GM18520 (cell line): ENCODE measurements around the gene PROK1.
"Not testable (repeated sequence)": the region's sequence is repeated elsewhere in the genome, so short reads cannot be mapped to it uniquely, and the experiment has no call there.

Experiments
- ATAC-seq: cut with Tn5 transposase; IDR thresholded peaks from one replicate; pipeline ENCODE4 v1.9.1; 2021; ENCODE audit not compliant: unreplicated experiment

PROK1 gene

GRCh38 chr1:110450929-110451328, at the start of gene PROK1:
TSS of gene PROK1 (plus strand) at chr1:110451149. CDS start at chr1:110451217, 68 bp downstream.
- no peak for ATAC-seq

GRCh38 chr1:110403805-110404204, 47.1 kb upstream of the PROK1 start:
- no peak for ATAC-seq

- no peak for ATAC-seq
These were observed 46.5 kb upstream of the PROK1 start for GRCh38 chr1:110404401-110404800.

GRCh38 chr1:110406407-110406806, 44.5 kb upstream of the PROK1 start:
- ATAC-seq: not testable (repeated sequence)

GRCh38 chr1:110407260-110408210, 43.4 kb upstream of the PROK1 start, which contains the start of gene LAMTOR5:
TSS of gene LAMTOR5 (minus strand) at chr1:110407694. CDS start at chr1:110407620, 74 bp downstream.
- peak; percentile 66 for ATAC-seq

- ATAC-seq: no peak
These were observed 42.5 kb upstream of the PROK1 start for GRCh38 chr1:110408488-110408887.

- no peak for ATAC-seq
These were observed 41.6 kb upstream of the PROK1 start for GRCh38 chr1:110409316-110409715.

GRCh38 chr1:110411173-110411735, 39.7 kb upstream of the PROK1 start:
- no peak for ATAC-seq

- ATAC-seq: no peak
These were observed 38.4 kb upstream of the PROK1 start for GRCh38 chr1:110412576-110412975.

GRCh38 chr1:110413045-110413444, 37.9 kb upstream of the PROK1 start:
- ATAC-seq: not testable (repeated sequence)

GRCh38 chr1:110418729-110419128, 32.2 kb upstream of the PROK1 start:
- no peak for ATAC-seq

GRCh38 chr1:110420023-110420662, 30.8 kb upstream of the PROK1 start:
- no peak for ATAC-seq

- ATAC-seq: no peak
These were observed 29.8 kb upstream of the PROK1 start for GRCh38 chr1:110420874-110421793.

GRCh38 chr1:110424699-110425611, 26.0 kb upstream of the PROK1 start:
- ATAC-seq: no peak

- no peak for ATAC-seq
These were observed 25.3 kb upstream of the PROK1 start for GRCh38 chr1:110425612-110426152.

- no peak for ATAC-seq
These were observed 24.1 kb upstream of the PROK1 start for GRCh38 chr1:110426854-110427253.

- ATAC-seq: no peak
These were observed 22.0 kb upstream of the PROK1 start for GRCh38 chr1:110428946-110429345.

GRCh38 chr1:110430366-110430765, 20.6 kb upstream of the PROK1 start:
- no peak for ATAC-seq

GRCh38 chr1:110430901-110431300, 20.0 kb upstream of the PROK1 start:
- no peak for ATAC-seq
